Duodenal mucosa (tissue), 2 donors: ENCODE data around the gene SMC6.

Source experiments
- H3K27ac ChIP-seq: one replicate; pipeline ENCODE4 v1.7.0; 2013; ENCODE audit warnings: low read depth, low read length
- H3K27me3 ChIP-seq, 2 donors: one replicate each; pipeline ENCODE4 v1.7.0; 2013; ENCODE audit warnings: low read length in 2 of 2, control low read depth in 1 of 2; ENCODE audit not compliant: insufficient read depth in 2 of 2, control insufficient read depth in 1 of 2
- H3K36me3 ChIP-seq, 2 donors: one replicate each; pipeline ENCODE4 v1.7.0; 2013; ENCODE audit warnings: low read length in 2 of 2, control low read depth in 1 of 2; ENCODE audit not compliant: insufficient read depth in 2 of 2, control insufficient read depth in 1 of 2
- H3K4me1 ChIP-seq, 2 donors: one replicate each; pipeline ENCODE4 v1.7.0; 2013; ENCODE audit warnings: low read length in 2 of 2, control low read depth in 1 of 2; ENCODE audit not compliant: insufficient read depth in 2 of 2, control insufficient read depth in 1 of 2
- H3K4me3 ChIP-seq, 2 donors: one replicate each; pipeline ENCODE4 v1.7.0; 2013; ENCODE audit warnings: low read length in 2 of 2, low read depth in 1 of 2
- H3K9ac ChIP-seq, 2 donors: one replicate each; pipeline ENCODE4 v1.7.0; 2013; ENCODE audit warnings: low read length in 2 of 2, low read depth in 1 of 2
- H3K9me3 ChIP-seq, 2 donors: one replicate each; pipeline ENCODE4 v1.7.0; 2013; ENCODE audit warnings: low read length in 2 of 2, control low read depth in 1 of 2; ENCODE audit not compliant: control insufficient read depth in 1 of 2

Gene SMC6

DNA sequence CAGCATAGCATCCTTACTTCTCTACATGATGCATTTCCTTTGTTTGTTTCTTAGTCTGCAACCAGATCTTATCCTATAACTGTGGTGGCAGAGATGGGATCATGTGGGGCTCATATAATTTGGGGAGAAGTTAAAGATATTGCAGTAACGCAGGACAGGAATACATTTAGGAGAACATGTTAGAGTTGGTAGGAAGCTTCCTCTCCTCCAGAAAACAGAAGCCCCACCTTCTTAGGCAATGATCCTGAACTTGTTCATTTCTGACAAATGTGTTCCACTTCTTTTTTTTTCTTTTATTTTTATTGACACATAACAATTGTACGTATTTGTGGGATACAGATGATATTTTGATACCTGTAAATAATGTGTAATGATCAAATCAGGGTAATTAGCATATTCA, 113.2 kb downstream of the SMC6 start:
- Histone ChIP-seq H3K36me3 (no peaks in the 10 kb centered on the region), H3K4me3 (no peak overlapping the region), H3K4me1 (peaks cover 3 to 6% of the 10 kb centered on the region in 2 donors), H3K9ac (no peak overlapping the region), H3K9me3 (no peaks in the 10 kb centered on the region), H3K27me3 (no peaks in the 10 kb centered on the region), H3K27ac (no peak overlapping the region)

- Histone ChIP-seq H3K4me1 (peaks cover 0 to 1% of the 10 kb centered on the region in 2 donors), H3K27me3 (no peaks in the 10 kb centered on the region), H3K36me3 (no peaks in the 10 kb centered on the region), H3K9me3 (no peaks in the 10 kb centered on the region), H3K4me3 (no peak overlapping the region), H3K27ac (no peak overlapping the region), H3K9ac (no peak overlapping the region)
Measured at GRCh38 chr2:17638196-17638743, 115.3 kb downstream of the SMC6 start.

- no peaks in the 10 kb centered on the region for H3K36me3 ChIP-seq
- H3K27ac ChIP-seq = no peak overlapping the region
- no peak overlapping the region for H3K9ac ChIP-seq
- no peak overlapping the region for H3K4me3 ChIP-seq
- H3K4me1 ChIP-seq = no peaks in the 10 kb centered on the region
- H3K27me3 ChIP-seq = no peaks in the 10 kb centered on the region
- no peaks in the 10 kb centered on the region for H3K9me3 ChIP-seq
Measured at GRCh38 chr2:17637131-17637906, 116.3 kb downstream of the SMC6 start.

DNA sequence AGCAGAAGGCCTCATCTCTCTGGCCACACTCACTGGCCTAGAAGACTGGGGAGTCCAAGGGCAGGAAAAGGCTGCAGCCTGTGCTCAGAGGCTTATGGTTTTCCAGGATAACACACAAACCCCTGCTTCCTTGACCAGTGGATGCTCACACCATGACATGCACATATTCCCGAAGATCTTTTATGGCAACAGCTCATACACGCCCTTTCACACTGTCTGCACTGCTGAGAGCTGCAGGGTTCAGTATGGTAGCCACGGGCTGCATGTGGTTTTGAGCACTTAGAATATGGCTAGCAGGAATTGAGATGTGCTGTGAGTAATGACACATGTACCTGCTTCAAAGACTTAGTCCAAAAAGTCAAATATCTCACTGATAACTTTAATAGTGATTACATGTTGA, 117.4 kb downstream of the SMC6 start:
- Histone ChIP-seq H3K4me3 (no peak overlapping the region), H3K4me1 (no peaks in the 10 kb centered on the region), H3K27ac (no peak overlapping the region), H3K27me3 (no peaks in the 10 kb centered on the region), H3K9ac (no peak overlapping the region), H3K9me3 (no peaks in the 10 kb centered on the region), H3K36me3 (no peaks in the 10 kb centered on the region)

DNA sequence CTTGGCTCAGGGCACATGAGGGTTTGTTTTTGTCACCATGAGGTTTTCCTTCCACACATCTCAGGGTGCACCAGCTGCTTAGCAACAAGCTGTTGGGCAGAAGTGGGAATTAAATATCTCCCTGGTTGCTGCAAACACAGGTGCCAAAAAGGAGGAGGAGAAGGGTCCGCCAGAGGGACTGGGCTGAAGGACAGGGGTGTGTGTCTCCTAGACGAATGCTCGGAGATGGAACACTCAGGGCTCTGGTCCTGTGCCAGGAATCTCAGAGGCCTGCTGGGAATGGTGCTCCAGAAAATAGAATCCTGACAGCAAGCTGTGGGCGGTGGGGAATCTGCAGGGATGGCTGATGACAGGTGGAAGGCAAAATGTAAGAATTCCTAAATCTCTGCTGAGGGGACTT, 118.6 kb downstream of the SMC6 start:
- H3K9ac ChIP-seq = no peak overlapping the region
- no peak overlapping the region for H3K4me3 ChIP-seq
- no peaks in the 10 kb centered on the region for H3K27me3 ChIP-seq
- no peak overlapping the region for H3K27ac ChIP-seq
- H3K4me1 ChIP-seq = no peaks in the 10 kb centered on the region
- H3K36me3 ChIP-seq = no peaks in the 10 kb centered on the region
- no peaks in the 10 kb centered on the region for H3K9me3 ChIP-seq

GRCh38 chr2:17630089-17630488, 123.5 kb downstream of the SMC6 start:
- Histone ChIP-seq H3K4me1 (no peaks in the 10 kb centered on the region), H3K9ac (no peak overlapping the region), H3K4me3 (no peak overlapping the region), H3K27ac (no peak overlapping the region), H3K9me3 (peaks cover 0 to 4% of the 10 kb centered on the region in 2 donors), H3K36me3 (no peaks in the 10 kb centered on the region), H3K27me3 (no peaks in the 10 kb centered on the region)

DNA sequence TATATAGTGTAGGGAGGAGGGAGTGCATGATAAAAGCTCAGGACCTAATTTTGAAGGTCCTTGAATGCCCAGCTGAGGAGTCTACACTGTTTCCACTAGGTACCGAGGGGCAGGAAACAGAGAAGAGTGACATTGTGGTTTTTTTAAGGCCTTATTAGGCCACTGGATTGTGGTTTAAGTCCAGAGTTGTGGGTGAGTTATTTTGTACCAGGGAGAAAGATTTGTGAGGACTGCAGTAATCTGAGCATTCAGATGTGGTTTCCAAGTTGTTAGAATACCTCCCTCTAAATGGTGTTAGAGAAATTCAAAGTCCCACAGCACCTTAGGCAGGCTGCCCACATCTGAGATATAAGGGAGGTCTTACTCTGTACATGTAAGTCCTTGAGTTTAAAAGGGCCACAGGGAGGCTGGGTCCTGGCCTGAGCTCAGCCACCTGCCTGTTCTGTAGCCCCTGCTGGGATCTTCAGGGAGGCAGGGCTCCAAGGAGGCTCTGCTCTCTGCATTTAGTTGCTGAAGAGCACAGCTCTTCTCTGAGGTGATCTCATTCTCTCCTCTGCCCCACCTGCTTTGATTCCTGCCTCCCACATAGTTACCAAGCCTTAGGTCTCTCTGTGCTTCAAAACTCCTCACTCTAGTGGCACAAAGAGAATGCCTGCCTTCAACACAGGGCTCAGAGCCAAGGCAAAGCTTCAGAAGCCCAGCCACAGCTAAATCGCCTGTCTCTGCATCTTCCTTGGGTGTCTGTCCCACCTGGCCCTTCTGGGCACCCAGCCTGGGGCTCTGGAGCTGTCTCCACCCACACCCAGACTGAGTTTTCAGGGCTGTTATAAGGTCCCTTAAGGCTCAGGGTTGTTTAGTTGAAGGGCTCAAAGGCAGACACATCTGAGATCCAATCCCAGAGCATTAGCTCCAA, 125.0 kb downstream of the SMC6 start:
- no peaks in the 10 kb centered on the region for H3K4me1 ChIP-seq

GRCh38 chr2:17627434-17627833, 126.2 kb downstream of the SMC6 start:
- H3K9me3 ChIP-seq = peaks cover 0 to 4% of the 10 kb centered on the region in 2 donors
- no peak overlapping the region for H3K4me3 ChIP-seq
- H3K9ac ChIP-seq = no peak overlapping the region
- no peaks in the 10 kb centered on the region for H3K36me3 ChIP-seq
- no peak overlapping the region for H3K27ac ChIP-seq
- no peaks in the 10 kb centered on the region for H3K4me1 ChIP-seq
- no peaks in the 10 kb centered on the region for H3K27me3 ChIP-seq

More for the DNA sequence above, 125.0 kb downstream of the SMC6 start:
- no peaks in the 10 kb centered on the region for H3K27me3 ChIP-seq
- no peak overlapping the region for H3K27ac ChIP-seq
- no peaks in the 10 kb centered on the region for H3K36me3 ChIP-seq
- H3K4me3 ChIP-seq = no peak overlapping the region
- no peak overlapping the region for H3K9ac ChIP-seq
- peaks cover 0 to 4% of the 10 kb centered on the region in 2 donors for H3K9me3 ChIP-seq

- no peak overlapping the region for H3K9ac ChIP-seq
- H3K4me1 ChIP-seq = no peaks in the 10 kb centered on the region
- no peak overlapping the region for H3K27ac ChIP-seq
- no peaks in the 10 kb centered on the region for H3K27me3 ChIP-seq
- peaks cover 0 to 4% of the 10 kb centered on the region in 2 donors for H3K9me3 ChIP-seq
- no peak overlapping the region for H3K4me3 ChIP-seq
- H3K36me3 ChIP-seq = no peaks in the 10 kb centered on the region
Measured at GRCh38 chr2:17626986-17627385, 126.6 kb downstream of the SMC6 start.

DNA sequence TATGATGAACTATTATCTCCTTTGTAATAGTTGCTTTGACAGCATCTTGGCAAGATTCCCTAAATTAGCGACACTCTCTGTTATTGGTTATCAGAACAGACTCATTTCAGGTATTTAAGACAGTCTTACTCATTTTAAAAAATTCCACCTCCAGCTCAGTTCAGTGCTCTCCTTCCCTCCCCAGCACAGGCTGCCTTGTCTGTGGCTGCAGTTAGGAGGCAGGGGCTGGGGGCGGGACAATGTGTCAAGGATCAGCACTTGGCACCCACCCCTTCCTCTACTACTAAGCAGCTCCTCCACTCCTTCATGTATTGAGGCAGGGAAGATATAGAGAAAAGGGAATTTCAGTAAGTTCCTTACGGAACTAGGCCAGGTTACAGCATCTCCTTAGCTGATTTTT, 128.2 kb downstream of the SMC6 start:
- H3K9me3 ChIP-seq = peaks cover 0 to 4% of the 10 kb centered on the region in 2 donors
- H3K4me3 ChIP-seq = no peak overlapping the region
- no peak overlapping the region for H3K9ac ChIP-seq
- H3K4me1 ChIP-seq = no peaks in the 10 kb centered on the region
- no peaks in the 10 kb centered on the region for H3K36me3 ChIP-seq
- no peak overlapping the region for H3K27ac ChIP-seq
- peaks cover 0 to 1% of the 10 kb centered on the region in 2 donors for H3K27me3 ChIP-seq
